Keratinocyte (primary cell): ENCODE results near the gene G3BP1. TPM values are rescaled to one million over a fixed set of nuclear protein-coding genes. Genes with fewer than 3 reads are reported as not detected.

Source experiments
- DNase-seq: peaks from one replicate; pipeline ENCODE4 v3.0.0-alpha.2; 2011; ENCODE audit warnings: low read depth, missing footprints, low spot score
- FAIRE-seq: peaks from 2 replicates; lab custom pipeline; 2011; peaks lifted over from hg19 to GRCh38; lab: Jason Lieb, UNC
- H2AFZ ChIP-seq: 2 replicates; pipeline ENCODE4 v1.6.0; 2012; ENCODE audit warnings: low read length, control low read depth, inconsistent platforms; ENCODE audit not compliant: control insufficient read depth
- H3K27ac ChIP-seq: 2 replicates; pipeline ENCODE4 v1.5.1; 2011; ENCODE audit warnings: low read length; ENCODE audit not compliant: control insufficient read depth, insufficient read depth
- H3K27me3 ChIP-seq: 3 replicates; pipeline ENCODE4 v1.6.0; 2011; ENCODE audit warnings: low read length; ENCODE audit not compliant: control insufficient read depth, insufficient read depth; ENCODE audit errors: extremely low read depth
- H3K36me3 ChIP-seq, 2 experiments: 2 replicates in 1 of 2; 3 replicates in 1 of 2; pipeline ENCODE4 v1.5.1; 2011; ENCODE audit warnings: low read length in 2 of 2, mild to moderate bottlenecking in 1 of 2; ENCODE audit not compliant: control insufficient read depth in 2 of 2, insufficient read depth in 2 of 2; ENCODE audit errors: extremely low read depth in 1 of 2
- H3K4me1 ChIP-seq: 3 replicates; pipeline ENCODE4 v1.5.1; 2011; ENCODE audit warnings: low read length; ENCODE audit not compliant: control insufficient read depth, insufficient read depth; ENCODE audit errors: extremely low read depth
- H3K4me2 ChIP-seq: 3 replicates; pipeline ENCODE4 v1.6.0; 2011; ENCODE audit warnings: low read depth, low read length; ENCODE audit not compliant: control insufficient read depth, insufficient read depth; ENCODE audit errors: extremely low read depth
- H3K4me3 ChIP-seq, 3 experiments: fragments of 200-600 bp in 1 of 3; sonication (generic) in 1 of 3; 2 replicates in 2 of 3; 3 replicates in 1 of 3; pipeline ENCODE4 v1.5.1; 2011 to 2016; ENCODE audit warnings: low read length in 3 of 3, mild to moderate bottlenecking in 3 of 3, control low read depth in 2 of 3, inconsistent platforms in 1 of 3, low read depth in 1 of 3, mixed read lengths in 1 of 3, mixed run types in 1 of 3, moderate library complexity in 1 of 3; ENCODE audit not compliant: control insufficient read depth in 2 of 3, insufficient read depth in 2 of 3; ENCODE audit errors: extremely low read depth in 1 of 3
- H3K79me2 ChIP-seq: 2 replicates; pipeline ENCODE4 v1.6.0; 2012; ENCODE audit warnings: low read length; ENCODE audit not compliant: control insufficient read depth, insufficient read depth
- H3K9ac ChIP-seq: 3 replicates; pipeline ENCODE4 v1.6.0; 2011; ENCODE audit warnings: low read length; ENCODE audit not compliant: control insufficient read depth, insufficient read depth; ENCODE audit errors: extremely low read depth
- H3K9me1 ChIP-seq: 3 replicates; pipeline ENCODE4 v1.6.0; 2011; ENCODE audit warnings: low read length; ENCODE audit not compliant: control insufficient read depth, insufficient read depth; ENCODE audit errors: extremely low read depth
- H3K9me3 ChIP-seq: 2 replicates; pipeline ENCODE4 v1.5.1; 2012; ENCODE audit warnings: low read depth, low read length; ENCODE audit not compliant: control insufficient read depth
- H4K20me1 ChIP-seq: 3 replicates; pipeline ENCODE4 v1.6.0; 2011; ENCODE audit warnings: low read length; ENCODE audit not compliant: control insufficient read depth, insufficient read depth; ENCODE audit errors: extremely low read depth
- EZH2 ChIP-seq: IDR thresholded peaks from one replicate; pipeline ENCODE4 v1.6.1; 2012; ENCODE audit warnings: inconsistent platforms, mild to moderate bottlenecking, low read length, moderate library complexity
- dilution Hi-C: fragments of 300-500 bp; cut with MboI; formaldehyde crosslinking; loops from one replicate; pipeline ENCODE4 v1.7.0; 2020; ENCODE audit warnings: low sequenced_read_pairs; ENCODE audit not compliant: extremely low pct_ligation_motif_present
- polyA plus RNA-seq, 5 experiments: library from polyadenylated mRNA; depleted of rRNA in 3 of 5; stranded (reverse) in 3 of 5; stranded (forward) in 1 of 5; unstranded in 1 of 5; fragments of >200 nt; gene quantifications; 1 replicate in 1 of 5; 2 replicates in 3 of 5; 3 replicates in 1 of 5; pipeline versions ENCODE4 v1.2.1 to v1.2.3, GENCODE V29; 2011 to 2012; ENCODE audit warnings: missing spikeins in 2 of 5, low read depth in 1 of 5, low replicate concordance in 1 of 5
- TF ChIP-seq, protein P1 (sequence below), 3 experiments: IDR thresholded peaks in 1 of 3; conservative IDR thresholded peaks in 1 of 3; optimal IDR thresholded peaks in 1 of 3; 2 replicates in 2 of 3; 3 replicates in 1 of 3; pipeline versions ENCODE3 to v1.5.1; 2011; ENCODE audit warnings: low read length in 3 of 3, mild to moderate bottlenecking in 3 of 3, moderate library complexity in 2 of 3, control low read depth in 1 of 3, inconsistent platforms in 1 of 3; ENCODE audit not compliant: insufficient read depth in 2 of 3; ENCODE audit errors: extremely low read depth in 1 of 3

The G3BP1 gene
- polyA plus RNA-seq, 1 donor (not counting 4 experiments of a cell fraction or from before 2014, with no cell fraction given) = 137 TPM

DNA sequence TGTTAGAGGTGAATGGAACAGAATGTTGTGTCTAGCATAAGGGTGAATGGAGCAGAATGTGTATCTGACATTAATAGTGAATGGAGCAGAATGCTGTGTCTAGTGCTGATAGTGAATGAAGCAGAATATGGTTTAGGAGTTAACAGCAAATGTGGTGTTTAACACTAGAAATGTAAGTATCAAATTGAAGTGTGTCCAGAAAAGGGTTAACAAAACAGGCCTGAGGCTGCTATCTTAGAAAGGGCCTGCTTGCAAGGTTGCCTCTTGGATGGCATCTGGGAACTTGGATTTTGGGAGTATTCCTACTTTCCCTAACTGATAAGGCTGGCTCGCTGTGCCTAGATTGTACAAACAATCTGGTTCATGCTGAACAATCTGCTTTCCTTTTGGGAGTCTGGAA, 76.1 kb downstream of the G3BP1 start:
- no peak for DNase-seq
- H3K4me1 ChIP-seq = no peaks in the 10 kb centered on the region
- dilution Hi-C loops = loop anchor here (25.0 kb wide), 1 partner anchor 289 kb away; no protein-coding TSS in a partner anchor
- no peaks in the 10 kb centered on the region for H3K79me2 ChIP-seq
- H3K9me1 ChIP-seq = no peaks in the 10 kb centered on the region
- no peaks in the 10 kb centered on the region for H3K9me3 ChIP-seq
- no peaks in the 10 kb centered on the region for H3K27me3 ChIP-seq
- no peak overlapping the region for H3K4me2 ChIP-seq
- no peak overlapping the region for H3K9ac ChIP-seq
- H3K36me3 ChIP-seq = no peaks in the 10 kb centered on the region
- no peak overlapping the region for H2AFZ ChIP-seq
- H4K20me1 ChIP-seq = no peaks in the 10 kb centered on the region
- no peak overlapping the region for H3K27ac ChIP-seq
- no peak overlapping the region for H3K4me3 ChIP-seq
- no peak for FAIRE-seq
- TF ChIP-seq EZH2 = no peak
- TF ChIP-seq, protein P1, sequence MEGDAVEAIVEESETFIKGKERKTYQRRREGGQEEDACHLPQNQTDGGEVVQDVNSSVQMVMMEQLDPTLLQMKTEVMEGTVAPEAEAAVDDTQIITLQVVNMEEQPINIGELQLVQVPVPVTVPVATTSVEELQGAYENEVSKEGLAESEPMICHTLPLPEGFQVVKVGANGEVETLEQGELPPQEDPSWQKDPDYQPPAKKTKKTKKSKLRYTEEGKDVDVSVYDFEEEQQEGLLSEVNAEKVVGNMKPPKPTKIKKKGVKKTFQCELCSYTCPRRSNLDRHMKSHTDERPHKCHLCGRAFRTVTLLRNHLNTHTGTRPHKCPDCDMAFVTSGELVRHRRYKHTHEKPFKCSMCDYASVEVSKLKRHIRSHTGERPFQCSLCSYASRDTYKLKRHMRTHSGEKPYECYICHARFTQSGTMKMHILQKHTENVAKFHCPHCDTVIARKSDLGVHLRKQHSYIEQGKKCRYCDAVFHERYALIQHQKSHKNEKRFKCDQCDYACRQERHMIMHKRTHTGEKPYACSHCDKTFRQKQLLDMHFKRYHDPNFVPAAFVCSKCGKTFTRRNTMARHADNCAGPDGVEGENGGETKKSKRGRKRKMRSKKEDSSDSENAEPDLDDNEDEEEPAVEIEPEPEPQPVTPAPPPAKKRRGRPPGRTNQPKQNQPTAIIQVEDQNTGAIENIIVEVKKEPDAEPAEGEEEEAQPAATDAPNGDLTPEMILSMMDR (optimal IDR thresholded peaks at IDR 0.05 in 1 of 3, IDR thresholded peaks at IDR 0.05 in 1 of 3, conservative IDR thresholded peaks at IDR 0.05 in 1 of 3; ENCODE audit: extremely low read depth in 1 of 3, insufficient read depth in 2 of 3, low read length in 3 of 3) = no peak

DNA sequence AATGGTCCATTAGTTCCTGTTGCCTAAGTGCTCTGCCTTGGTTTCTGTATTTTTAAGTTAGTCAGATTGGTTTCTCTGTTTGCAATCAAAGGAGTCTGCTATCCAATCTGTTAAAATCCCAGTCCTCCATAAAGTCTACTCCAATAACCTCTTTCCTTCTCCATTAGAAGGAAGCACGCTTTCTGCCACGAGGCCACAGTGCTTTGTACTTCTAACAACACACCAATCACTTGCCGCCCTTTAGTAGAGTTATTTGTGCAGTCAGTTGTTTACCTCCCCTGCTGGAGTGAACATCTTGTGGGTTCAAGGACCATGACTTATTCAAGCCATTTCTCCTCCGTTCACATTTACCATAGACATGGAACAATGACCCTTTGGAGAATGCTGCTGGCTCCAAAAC, 83.9 kb downstream of the G3BP1 start:
- Histone ChIP-seq H3K4me1 (no peaks in the 10 kb centered on the region), H4K20me1 (no peaks in the 10 kb centered on the region), H3K4me3 (no peak overlapping the region), H3K79me2 (no peaks in the 10 kb centered on the region), H3K9me1 (no peaks in the 10 kb centered on the region), H3K27ac (no peak overlapping the region), H3K4me2 (no peak overlapping the region), H3K36me3 (no peaks in the 10 kb centered on the region), H3K27me3 (no peaks in the 10 kb centered on the region), H3K9me3 (no peaks in the 10 kb centered on the region), H3K9ac (no peak overlapping the region), H2AFZ (no peak overlapping the region)
- dilution Hi-C loops = no loop called here
- FAIRE-seq (no peak), DNase-seq (no peak)
- no peak for TF ChIP-seq EZH2
- TF ChIP-seq, protein P1 (optimal IDR thresholded peaks at IDR 0.05 in 1 of 3, IDR thresholded peaks at IDR 0.05 in 1 of 3, conservative IDR thresholded peaks at IDR 0.05 in 1 of 3; ENCODE audit: extremely low read depth in 1 of 3, insufficient read depth in 2 of 3, low read length in 3 of 3) = no peak
